Testis (tissue), 3 donors: Measurements from ENCODE around the gene HLCS. TPM values are rescaled to one million over a fixed set of nuclear protein-coding genes. Genes with fewer than 3 reads are reported as not detected.

Source experiments
- DNase-seq: peaks from one replicate; pipeline ENCODE4 v3.0.0-alpha.2; 2019
- H3K27ac ChIP-seq, 2 donors: fragments of 200-600 bp; sonication (generic); one replicate each; pipeline ENCODE4 v1.5.1; 2019
- H3K27me3 ChIP-seq: fragments of 200-600 bp; sonication (generic); one replicate; pipeline ENCODE4 v1.5.1; 2019
- H3K36me3 ChIP-seq: fragments of 200-600 bp; sonication (generic); one replicate; pipeline ENCODE4 v1.5.1; 2017; ENCODE audit warnings: low read depth; ENCODE audit errors: missing control alignments
- H3K4me1 ChIP-seq: fragments of 200-600 bp; sonication (generic); one replicate; pipeline ENCODE4 v1.5.1; 2019
- H3K4me3 ChIP-seq, 2 donors: fragments of 200-600 bp; sonication (generic); one replicate each; pipeline ENCODE4 v1.5.1; 2017 to 2019
- H3K9me3 ChIP-seq: fragments of 200-600 bp; sonication (generic); one replicate; pipeline ENCODE4 v1.5.1; 2017
- POLR2A ChIP-seq: fragments of 450-650 bp; IDR thresholded peaks from one replicate; pipeline ENCODE4 v1.6.1; 2017; ENCODE audit warnings: antibody characterized with exemption, mild to moderate bottlenecking, moderate library complexity
- WGBS, 2 donors: methylation state at CpG; one replicate each; pipeline ENCODE4 v1.1.5; 2018; 5-methylcytosine and 5-hydroxymethylcytosine counted together
- intact Hi-C: fragments of 100-400 bp; cut with DNase I; formaldehyde crosslinking; loops from one replicate; pipeline ENCODE4 v1.15.1; 2023; ENCODE audit warnings: low total_unique reads
- polyA plus RNA-seq: library from polyadenylated mRNA; stranded (reverse); fragments of 350-450 nt; fragmentation: Illumina TruSeq; extraction: RNeasy Lipid Tissue Mini Kit (QIAGEN cat#74804); gene quantifications from one replicate; pipeline ENCODE4 v1.2.3, GENCODE V29; 2014; ENCODE audit warnings: low read depth, low replicate concordance; ENCODE audit not compliant: insufficient read depth
- total RNA-seq, 2 donors: library from RNA; depleted of rRNA; stranded (reverse); fragments of >200 nt; gene quantifications; one replicate each; pipeline ENCODE4 v1.2.3, GENCODE V29; 2016
- TF ChIP-seq, protein P1 (sequence below), 3 experiments: fragments of 450-650 bp in 2 of 3; fragments of 200-600 bp in 1 of 3; sonication (generic) in 1 of 3; IDR thresholded peaks; one replicate each; pipeline ENCODE4 v1.5.1; 2016 to 2019; ENCODE audit warnings: antibody characterized with exemption in 3 of 3, mild to moderate bottlenecking in 2 of 3, moderate library complexity in 1 of 3

HLCS gene
- total and polyA plus RNA-seq, 3 donors from 2014 or later, result 19.5 to 38.1 (median 30.1) TPM

DNA sequence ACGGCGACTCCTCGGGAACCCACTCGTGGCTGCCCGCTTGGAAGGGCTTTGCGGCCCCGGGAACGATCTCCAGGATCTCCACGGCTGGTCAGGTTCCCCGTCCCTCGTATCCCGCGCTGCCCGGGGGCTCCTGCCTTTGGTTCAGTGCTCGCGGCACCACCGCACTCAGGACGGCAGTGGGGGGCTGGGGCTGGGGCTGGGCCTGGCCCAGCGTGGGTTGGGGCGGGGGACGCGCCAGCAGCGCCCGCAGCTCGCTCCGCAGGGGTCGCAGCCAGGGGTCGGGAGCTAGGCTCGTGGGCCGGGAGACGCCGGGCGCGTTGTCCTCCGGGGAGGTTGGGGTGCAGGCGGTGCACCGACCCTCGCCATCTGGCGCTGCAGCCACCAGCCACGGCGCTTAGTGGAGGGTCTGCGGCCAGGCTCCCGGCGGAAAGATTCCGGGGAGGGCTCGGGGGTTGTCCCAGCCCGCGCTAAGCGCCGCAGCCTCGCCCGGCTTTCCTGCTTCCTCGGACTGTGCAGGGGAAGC is 258.6 kb downstream of the HLCS start:
- no peak overlapping the region for H3K4me3 ChIP-seq
- H3K27me3 ChIP-seq, result no peaks in the 10 kb centered on the region
- TF ChIP-seq, protein P1, sequence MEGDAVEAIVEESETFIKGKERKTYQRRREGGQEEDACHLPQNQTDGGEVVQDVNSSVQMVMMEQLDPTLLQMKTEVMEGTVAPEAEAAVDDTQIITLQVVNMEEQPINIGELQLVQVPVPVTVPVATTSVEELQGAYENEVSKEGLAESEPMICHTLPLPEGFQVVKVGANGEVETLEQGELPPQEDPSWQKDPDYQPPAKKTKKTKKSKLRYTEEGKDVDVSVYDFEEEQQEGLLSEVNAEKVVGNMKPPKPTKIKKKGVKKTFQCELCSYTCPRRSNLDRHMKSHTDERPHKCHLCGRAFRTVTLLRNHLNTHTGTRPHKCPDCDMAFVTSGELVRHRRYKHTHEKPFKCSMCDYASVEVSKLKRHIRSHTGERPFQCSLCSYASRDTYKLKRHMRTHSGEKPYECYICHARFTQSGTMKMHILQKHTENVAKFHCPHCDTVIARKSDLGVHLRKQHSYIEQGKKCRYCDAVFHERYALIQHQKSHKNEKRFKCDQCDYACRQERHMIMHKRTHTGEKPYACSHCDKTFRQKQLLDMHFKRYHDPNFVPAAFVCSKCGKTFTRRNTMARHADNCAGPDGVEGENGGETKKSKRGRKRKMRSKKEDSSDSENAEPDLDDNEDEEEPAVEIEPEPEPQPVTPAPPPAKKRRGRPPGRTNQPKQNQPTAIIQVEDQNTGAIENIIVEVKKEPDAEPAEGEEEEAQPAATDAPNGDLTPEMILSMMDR (IDR thresholded peaks at IDR 0.05), result no peak
- no peak for TF ChIP-seq POLR2A
- H3K36me3 ChIP-seq, result no peaks in the 10 kb centered on the region
- no peak for DNase-seq
- no peak overlapping the region for H3K27ac ChIP-seq
- peaks cover 14% of the 10 kb centered on the region for H3K4me1 ChIP-seq
- H3K9me3 ChIP-seq, result no peaks in the 10 kb centered on the region
- intact Hi-C loops, result no loop called here
- WGBS, 2 donors, result 2% methylated on average over 11 of the region's 53 CpGs; no CpG with 5 or more reads in 1 of the 2 donors

GRCh38 chr21:36706951-36707762 is 259.3 kb downstream of the HLCS start:
- intact Hi-C loops, result no loop called here
- Histone ChIP-seq H3K27me3 (no peaks in the 10 kb centered on the region), H3K4me1 (peaks cover 14% of the 10 kb centered on the region), H3K4me3 (no peak overlapping the region), H3K36me3 (no peaks in the 10 kb centered on the region), H3K27ac (no peak overlapping the region), H3K9me3 (no peaks in the 10 kb centered on the region)
- DNase-seq, result no peak
- TF ChIP-seq, protein P1 (IDR thresholded peaks at IDR 0.05), result no peak
- TF ChIP-seq POLR2A, result no peak
- WGBS, 2 donors, result 14 to 22% methylated on average over 28 to 32 of the region's 32 CpGs

DNA sequence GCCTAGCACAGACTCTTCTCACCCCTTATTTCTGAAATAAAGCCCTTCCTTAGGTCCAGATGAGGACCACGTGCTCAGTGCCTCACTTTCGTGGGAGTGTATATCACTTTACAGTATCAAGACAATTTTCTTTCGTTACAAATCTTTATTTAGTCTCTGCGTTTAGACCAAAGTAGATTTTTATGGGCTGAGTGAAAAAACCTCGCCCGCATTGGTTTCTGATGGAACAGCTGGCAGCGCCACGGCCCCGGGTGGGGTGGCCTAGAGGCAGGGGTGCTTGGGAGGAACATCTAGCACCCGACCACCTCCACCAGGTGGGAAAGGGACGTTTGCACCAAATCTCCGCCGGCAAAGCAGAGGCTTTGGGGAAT is 260.0 kb downstream of the HLCS start:
- intact Hi-C loops, result no loop called here
- peaks cover 14% of the 10 kb centered on the region for H3K4me1 ChIP-seq

DNA sequence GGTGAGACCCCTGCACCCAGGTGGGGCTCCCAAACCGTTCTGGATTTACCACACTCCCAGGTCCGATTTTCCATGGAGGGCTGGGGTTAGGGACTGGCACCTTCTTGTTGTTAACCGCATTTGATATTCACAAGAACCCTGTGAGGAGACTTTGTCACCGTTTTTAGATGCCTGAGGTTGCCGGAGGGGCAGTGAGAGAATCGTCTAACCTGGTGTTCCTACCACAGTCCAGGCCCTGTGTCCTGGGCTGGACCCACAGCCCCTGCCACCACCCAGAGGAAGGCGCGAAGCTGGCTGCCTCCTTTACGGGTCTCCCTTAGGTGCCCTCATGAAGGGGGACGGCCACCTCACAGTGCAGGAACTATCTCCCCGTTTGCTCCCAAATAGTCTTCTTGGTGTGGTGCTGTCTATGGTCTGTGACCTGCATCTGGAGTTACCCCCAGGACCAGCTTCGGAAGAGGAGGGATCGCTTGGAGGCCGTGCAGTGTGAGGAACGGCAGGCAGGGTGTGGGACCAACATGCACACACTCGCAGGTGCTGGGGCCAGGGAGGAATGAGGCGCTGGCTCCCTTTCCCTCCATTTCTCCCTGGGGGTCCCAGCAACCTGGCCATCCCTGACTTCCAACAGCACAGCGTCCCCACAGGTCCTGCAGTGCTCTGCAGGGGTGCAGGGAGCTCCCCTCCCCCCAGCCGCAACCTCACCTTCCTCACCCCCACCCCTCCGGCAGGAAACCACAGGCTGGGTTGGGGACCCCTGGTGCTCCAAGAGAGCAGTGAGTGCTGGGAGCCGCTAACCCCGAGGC is 260.6 kb downstream of the HLCS start:
- TF ChIP-seq, protein P1 (IDR thresholded peaks at IDR 0.05), result no peak
- TF ChIP-seq POLR2A, result no peak
- peaks cover 14% of the 10 kb centered on the region for H3K4me1 ChIP-seq
- H3K4me3 ChIP-seq, result no peak overlapping the region
- no peaks in the 10 kb centered on the region for H3K36me3 ChIP-seq
- intact Hi-C loops, result no loop called here
- no peak for DNase-seq
- no peaks in the 10 kb centered on the region for H3K9me3 ChIP-seq
- no peak overlapping the region for H3K27ac ChIP-seq
- H3K27me3 ChIP-seq, result no peaks in the 10 kb centered on the region
- WGBS, 2 donors, result 8 to 11% methylated on average over 12 to 22 of the region's 22 CpGs

More for the DNA sequence above, 260.0 kb downstream of the HLCS start:
- Histone ChIP-seq H3K36me3 (no peaks in the 10 kb centered on the region), H3K9me3 (no peaks in the 10 kb centered on the region), H3K27me3 (no peaks in the 10 kb centered on the region), H3K27ac (no peak overlapping the region), H3K4me3 (no peak overlapping the region)
- TF ChIP-seq, protein P1 (IDR thresholded peaks at IDR 0.05), result no peak
- TF ChIP-seq POLR2A, result no peak
- DNase-seq, result no peak
- WGBS, 2 donors, result 9 to 10% methylated on average over 13 of the region's 13 CpGs
